ENCODE results near the gene BMPR1A. TPM values are rescaled to one million over a fixed set of nuclear protein-coding genes. Genes with fewer than 3 reads are reported as not detected.

Gene BMPR1A
- total RNA-seq, 1 experiment from 2014 or later, result 42.6 TPM

DNA sequence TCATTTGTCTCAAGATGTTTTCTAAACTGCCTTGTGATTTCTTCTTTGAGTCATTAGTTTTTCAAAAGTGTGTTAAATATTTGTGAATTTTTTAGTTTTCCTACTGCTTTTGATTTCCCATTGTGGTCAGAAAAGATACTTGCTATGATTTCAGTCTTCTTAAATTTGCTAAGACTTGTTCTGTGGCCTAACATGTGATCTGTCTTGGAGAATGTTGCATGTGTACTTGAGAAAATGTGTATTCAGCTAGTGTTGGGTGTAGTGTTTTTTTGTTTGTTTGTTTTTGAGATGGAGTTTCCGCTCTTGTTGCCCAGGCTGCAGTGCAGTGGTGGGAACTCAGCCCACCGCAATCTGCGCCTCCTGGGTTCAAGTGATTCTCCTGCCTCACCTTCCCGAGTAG is 28.6 kb downstream of the BMPR1A start:
- CTCF ChIA-PET, result no interaction called here
- H3K4me3 ChIP-seq (replicated peaks in 1 of 2; ENCODE audit: low read depth in 1 of 2, low read length in 2 of 2), result no peak overlapping the region
- RAD21 ChIA-PET (ENCODE audit: low non-redundant PET in 1 of 2, low total read pairs in 2 of 2, uncharacterized antibody in 2 of 2, unreplicated experiment in 2 of 2), result no interaction called here
- no peaks in the 10 kb centered on the region for H4K20me1 ChIP-seq (ENCODE audit: insufficient read depth)
- no peak overlapping the region for H3K4me2 ChIP-seq (ENCODE audit: low read length)
- ATAC-seq (no peak), DNase-seq (ENCODE audit: low read depth, low spot score) (no peak)
- H3K27ac ChIP-seq (ENCODE audit: low read depth, low read length), result no peak overlapping the region
- H3K9me3 ChIP-seq (ENCODE audit: control insufficient read depth in 1 of 2, insufficient read depth in 1 of 2, low read depth in 1 of 2, low read length in 2 of 2), result no peaks in the 10 kb centered on the region
- H3K4me1 ChIP-seq (ENCODE audit: control insufficient read depth in 1 of 2, insufficient read depth in 2 of 2, low read length in 2 of 2), result no peaks in the 10 kb centered on the region
- intact Hi-C loops (cut with micrococcal nuclease), result no loop called here
- BruUV-seq (replicated peaks), result no TSS peak
- TF ChIP-seq JUND (IDR thresholded peaks at IDR 0.05) (no peak), FOSL1 (IDR thresholded peaks at IDR 0.05; ENCODE audit: low read depth) (no peak), SRF (IDR thresholded peaks at IDR 0.05; ENCODE audit: low read depth) (no peak)
- H3K9ac ChIP-seq (ENCODE audit: low read length), result no peak overlapping the region
- H2AFZ ChIP-seq (ENCODE audit: low read depth, low read length, poor library complexity, severe bottlenecking), result no peak overlapping the region
- peaks cover 80% of the 10 kb centered on the region for H3K79me2 ChIP-seq (ENCODE audit: insufficient read depth, low read length)
- H3K9me2 ChIP-seq (ENCODE audit: insufficient read depth), result no peaks in the 10 kb centered on the region
- POLR2A ChIA-PET, result no interaction called here
- no peaks in the 10 kb centered on the region for H3K27me3 ChIP-seq (ENCODE audit: insufficient read depth, low read length)
- 0 out of 4 replicates have a peak, but pooled peaks cover 0 to 3% of the 10 kb centered on the region in 2 experiments for H3K36me3 ChIP-seq (ENCODE audit: control insufficient read depth in 1 of 2, insufficient read depth in 2 of 2, low read length in 2 of 2)

DNA sequence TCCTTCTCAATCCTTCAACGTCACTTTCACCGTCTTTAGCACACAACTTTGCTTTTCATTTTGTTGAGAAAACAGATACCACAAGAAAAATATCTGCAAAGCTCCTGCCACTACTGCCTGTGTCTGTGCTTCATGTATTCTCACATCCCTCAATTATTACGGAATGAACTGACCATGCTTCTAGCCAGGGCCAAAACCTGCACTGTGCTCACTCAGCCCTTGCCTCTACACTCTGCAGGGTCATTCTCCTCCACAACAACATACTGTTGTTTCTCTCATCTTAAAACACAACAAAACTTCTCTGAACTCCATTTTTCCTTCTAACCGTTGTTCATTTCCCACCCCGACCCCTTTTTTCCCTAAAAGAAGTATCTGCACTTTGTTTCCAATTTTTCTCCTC is 29.5 kb downstream of the BMPR1A start:
- Histone ChIP-seq H3K9ac (ENCODE audit: low read length) (no peak overlapping the region), H3K4me3 (replicated peaks in 1 of 2; ENCODE audit: low read depth in 1 of 2, low read length in 2 of 2) (no peak overlapping the region), H3K4me2 (ENCODE audit: low read length) (no peak overlapping the region), H3K9me3 (ENCODE audit: control insufficient read depth in 1 of 2, insufficient read depth in 1 of 2, low read depth in 1 of 2, low read length in 2 of 2) (no peaks in the 10 kb centered on the region), H3K36me3 (ENCODE audit: control insufficient read depth in 1 of 2, insufficient read depth in 2 of 2, low read length in 2 of 2) (0 out of 4 replicates have a peak, but pooled peaks cover 0 to 3% of the 10 kb centered on the region in 2 experiments), H3K79me2 (ENCODE audit: insufficient read depth, low read length) (peaks cover 80% of the 10 kb centered on the region), H3K4me1 (ENCODE audit: control insufficient read depth in 1 of 2, insufficient read depth in 2 of 2, low read length in 2 of 2) (no peaks in the 10 kb centered on the region), H3K27me3 (ENCODE audit: insufficient read depth, low read length) (no peaks in the 10 kb centered on the region), H4K20me1 (ENCODE audit: insufficient read depth) (0 out of 2 replicates have a peak, but pooled peaks cover 4% of the 10 kb centered on the region), H2AFZ (ENCODE audit: low read depth, low read length, poor library complexity, severe bottlenecking) (no peak overlapping the region), H3K9me2 (ENCODE audit: insufficient read depth) (no peaks in the 10 kb centered on the region), H3K27ac (ENCODE audit: low read depth, low read length) (no peak overlapping the region)
- ChIA-PET RAD21 (ENCODE audit: low non-redundant PET in 1 of 2, low total read pairs in 2 of 2, uncharacterized antibody in 2 of 2, unreplicated experiment in 2 of 2) (no interaction called here), CTCF (no interaction called here), POLR2A (no interaction called here)
- no TSS peak for BruUV-seq (replicated peaks)
- ATAC-seq, result no peak
- TF ChIP-seq SP1 (IDR thresholded peaks at IDR 0.05; ENCODE audit: low read depth) (no peak), SRF (IDR thresholded peaks at IDR 0.05; ENCODE audit: low read depth) (no peak), SIN3A (IDR thresholded peaks at IDR 0.05; ENCODE audit: low read depth) (no peak), YY1 (IDR thresholded peaks at IDR 0.05; ENCODE audit: extremely low read depth, insufficient replicate concordance, low read depth, low read length) (no peak), JUND (IDR thresholded peaks at IDR 0.05) (no peak), EZH2 (IDR thresholded peaks at IDR 0.05) (no peak), CBX3 (IDR thresholded peaks at IDR 0.05; ENCODE audit: low read depth) (no peak), CEBPB (IDR thresholded peaks at IDR 0.05; ENCODE audit: low read depth) (no peak), ELF1 (IDR thresholded peaks at IDR 0.05; ENCODE audit: borderline replicate concordance, low read depth) (no peak)
- TF ChIP-seq, protein P1, sequence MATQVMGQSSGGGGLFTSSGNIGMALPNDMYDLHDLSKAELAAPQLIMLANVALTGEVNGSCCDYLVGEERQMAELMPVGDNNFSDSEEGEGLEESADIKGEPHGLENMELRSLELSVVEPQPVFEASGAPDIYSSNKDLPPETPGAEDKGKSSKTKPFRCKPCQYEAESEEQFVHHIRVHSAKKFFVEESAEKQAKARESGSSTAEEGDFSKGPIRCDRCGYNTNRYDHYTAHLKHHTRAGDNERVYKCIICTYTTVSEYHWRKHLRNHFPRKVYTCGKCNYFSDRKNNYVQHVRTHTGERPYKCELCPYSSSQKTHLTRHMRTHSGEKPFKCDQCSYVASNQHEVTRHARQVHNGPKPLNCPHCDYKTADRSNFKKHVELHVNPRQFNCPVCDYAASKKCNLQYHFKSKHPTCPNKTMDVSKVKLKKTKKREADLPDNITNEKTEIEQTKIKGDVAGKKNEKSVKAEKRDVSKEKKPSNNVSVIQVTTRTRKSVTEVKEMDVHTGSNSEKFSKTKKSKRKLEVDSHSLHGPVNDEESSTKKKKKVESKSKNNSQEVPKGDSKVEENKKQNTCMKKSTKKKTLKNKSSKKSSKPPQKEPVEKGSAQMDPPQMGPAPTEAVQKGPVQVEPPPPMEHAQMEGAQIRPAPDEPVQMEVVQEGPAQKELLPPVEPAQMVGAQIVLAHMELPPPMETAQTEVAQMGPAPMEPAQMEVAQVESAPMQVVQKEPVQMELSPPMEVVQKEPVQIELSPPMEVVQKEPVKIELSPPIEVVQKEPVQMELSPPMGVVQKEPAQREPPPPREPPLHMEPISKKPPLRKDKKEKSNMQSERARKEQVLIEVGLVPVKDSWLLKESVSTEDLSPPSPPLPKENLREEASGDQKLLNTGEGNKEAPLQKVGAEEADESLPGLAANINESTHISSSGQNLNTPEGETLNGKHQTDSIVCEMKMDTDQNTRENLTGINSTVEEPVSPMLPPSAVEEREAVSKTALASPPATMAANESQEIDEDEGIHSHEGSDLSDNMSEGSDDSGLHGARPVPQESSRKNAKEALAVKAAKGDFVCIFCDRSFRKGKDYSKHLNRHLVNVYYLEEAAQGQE (IDR thresholded peaks at IDR 0.05; ENCODE audit: low read depth), result no peak
- TF ChIP-seq, protein P2, sequence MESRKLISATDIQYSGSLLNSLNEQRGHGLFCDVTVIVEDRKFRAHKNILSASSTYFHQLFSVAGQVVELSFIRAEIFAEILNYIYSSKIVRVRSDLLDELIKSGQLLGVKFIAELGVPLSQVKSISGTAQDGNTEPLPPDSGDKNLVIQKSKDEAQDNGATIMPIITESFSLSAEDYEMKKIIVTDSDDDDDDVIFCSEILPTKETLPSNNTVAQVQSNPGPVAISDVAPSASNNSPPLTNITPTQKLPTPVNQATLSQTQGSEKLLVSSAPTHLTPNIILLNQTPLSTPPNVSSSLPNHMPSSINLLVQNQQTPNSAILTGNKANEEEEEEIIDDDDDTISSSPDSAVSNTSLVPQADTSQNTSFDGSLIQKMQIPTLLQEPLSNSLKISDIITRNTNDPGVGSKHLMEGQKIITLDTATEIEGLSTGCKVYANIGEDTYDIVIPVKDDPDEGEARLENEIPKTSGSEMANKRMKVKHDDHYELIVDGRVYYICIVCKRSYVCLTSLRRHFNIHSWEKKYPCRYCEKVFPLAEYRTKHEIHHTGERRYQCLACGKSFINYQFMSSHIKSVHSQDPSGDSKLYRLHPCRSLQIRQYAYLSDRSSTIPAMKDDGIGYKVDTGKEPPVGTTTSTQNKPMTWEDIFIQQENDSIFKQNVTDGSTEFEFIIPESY (IDR thresholded peaks at IDR 0.05; ENCODE audit: extremely low read depth, insufficient replicate concordance, low read length), result no peak
- TF ChIP-seq, protein P3, sequence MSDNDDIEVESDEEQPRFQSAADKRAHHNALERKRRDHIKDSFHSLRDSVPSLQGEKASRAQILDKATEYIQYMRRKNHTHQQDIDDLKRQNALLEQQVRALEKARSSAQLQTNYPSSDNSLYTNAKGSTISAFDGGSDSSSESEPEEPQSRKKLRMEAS (IDR thresholded peaks at IDR 0.05), result no peak
- no peak for DNase-seq (ENCODE audit: low read depth, low spot score)
- intact Hi-C loops (cut with micrococcal nuclease), result no loop called here
